Mesenchymal stem cell (in vitro differentiated cells and primary cell): ENCODE measurements around the gene SV2B.

Experiments used
- DNase-seq: peaks from one replicate; pipeline ENCODE4 v3.0.0-alpha.2; 2013
- H2AFZ ChIP-seq: one replicate; pipeline ENCODE4 v1.6.1; 2013; ENCODE audit warnings: low read depth, mild to moderate bottlenecking, control low read depth, inconsistent platforms, low read length, moderate library complexity
- H2AK5ac ChIP-seq: 2 replicates; pipeline ENCODE4 v1.6.1; 2013; ENCODE audit warnings: low read length, moderate library complexity, mild to moderate bottlenecking, inconsistent platforms; ENCODE audit not compliant: severe bottlenecking
- H2BK120ac ChIP-seq: one replicate; pipeline ENCODE4 v1.6.1; 2013; ENCODE audit warnings: low read depth, mild to moderate bottlenecking, inconsistent platforms, low read length, moderate library complexity
- H2BK12ac ChIP-seq, 2 experiments: one replicate each; pipeline ENCODE4 v1.6.1; 2013; ENCODE audit warnings: inconsistent platforms in 2 of 2, low read length in 2 of 2, mild to moderate bottlenecking in 2 of 2, moderate library complexity in 2 of 2, control low read depth in 1 of 2
- H2BK15ac ChIP-seq: one replicate; pipeline ENCODE4 v1.6.1; 2013; ENCODE audit warnings: mild to moderate bottlenecking, low read depth, inconsistent platforms; ENCODE audit not compliant: poor library complexity, severe bottlenecking
- H2BK5ac ChIP-seq: 2 replicates; pipeline ENCODE4 v1.6.1; 2013; ENCODE audit warnings: low read depth, mild to moderate bottlenecking, low read length, control low read depth, inconsistent platforms; ENCODE audit not compliant: poor library complexity, severe bottlenecking
- H3K14ac ChIP-seq, 2 experiments: one replicate each; pipeline ENCODE4 v1.6.1; 2013; ENCODE audit warnings: inconsistent platforms in 2 of 2, low read length in 2 of 2, control low read depth in 1 of 2, mild to moderate bottlenecking in 1 of 2, moderate library complexity in 1 of 2
- H3K18ac ChIP-seq, 2 experiments: one replicate each; pipeline ENCODE4 v1.6.1; 2013; ENCODE audit warnings: inconsistent platforms in 2 of 2, low read length in 2 of 2, control low read depth in 1 of 2, low read depth in 1 of 2, mild to moderate bottlenecking in 1 of 2
- H3K23ac ChIP-seq, 2 experiments: one replicate each; pipeline ENCODE4 v1.6.1; 2013; ENCODE audit warnings: inconsistent platforms in 2 of 2, low read length in 2 of 2, mild to moderate bottlenecking in 2 of 2, moderate library complexity in 2 of 2, control low read depth in 1 of 2
- H3K27ac ChIP-seq: 2 replicates; pipeline ENCODE4 v1.5.1; 2013; ENCODE audit warnings: mild to moderate bottlenecking, moderate library complexity, low read length, control low read depth, inconsistent platforms; ENCODE audit not compliant: poor library complexity, severe bottlenecking
- H3K27me3 ChIP-seq, 2 experiments: 2 replicates each; pipeline versions ENCODE4 v1.6.1 to v1.7.0; 2013; ENCODE audit warnings: low read length in 2 of 2, mild to moderate bottlenecking in 2 of 2, moderate library complexity in 2 of 2, control low read depth in 1 of 2, inconsistent platforms in 1 of 2; ENCODE audit not compliant: control insufficient read depth in 1 of 2, insufficient read depth in 1 of 2
- H3K36me3 ChIP-seq, 2 experiments: 2 replicates each; pipeline versions ENCODE4 v1.6.1 to v1.7.0; 2013; ENCODE audit warnings: low read length in 2 of 2, control low read depth in 1 of 2, inconsistent platforms in 1 of 2, low read depth in 1 of 2, mild to moderate bottlenecking in 1 of 2; ENCODE audit not compliant: insufficient read depth in 2 of 2, control insufficient read depth in 1 of 2
- H3K4ac ChIP-seq, 2 experiments: one replicate each; pipeline ENCODE4 v1.6.1; 2013; ENCODE audit warnings: inconsistent platforms in 2 of 2, low read length in 2 of 2, mild to moderate bottlenecking in 2 of 2, moderate library complexity in 2 of 2, control low read depth in 1 of 2, low read depth in 1 of 2
- H3K4me1 ChIP-seq: 2 replicates; pipeline ENCODE4 v1.6.1; 2013; ENCODE audit warnings: low read depth, low read length, control low read depth; ENCODE audit not compliant: control insufficient read depth, insufficient read depth
- H3K4me2 ChIP-seq: 2 replicates; pipeline ENCODE4 v1.6.1; 2013; ENCODE audit warnings: low read length, mild to moderate bottlenecking, inconsistent platforms; ENCODE audit not compliant: poor library complexity, severe bottlenecking
- H3K4me3 ChIP-seq, 2 experiments: 2 replicates each; pipeline versions ENCODE4 v1.5.1 to v1.7.0; 2013; ENCODE audit warnings: low read length in 2 of 2, mild to moderate bottlenecking in 2 of 2, control low read depth in 1 of 2, low read depth in 1 of 2; ENCODE audit not compliant: insufficient read depth in 1 of 2
- H3K79me1 ChIP-seq: replicated peaks from 2 replicates; pipeline ENCODE4 v1.6.1; 2013; ENCODE audit warnings: mild to moderate bottlenecking, control low read depth, low read length, inconsistent platforms; ENCODE audit not compliant: poor library complexity, severe bottlenecking
- H3K9ac ChIP-seq: 2 replicates; pipeline ENCODE4 v1.7.0; 2013; ENCODE audit warnings: mild to moderate bottlenecking, low read length, moderate library complexity
- H3K9me3 ChIP-seq: 2 replicates; pipeline ENCODE4 v1.7.0; 2013; ENCODE audit warnings: mild to moderate bottlenecking, low read length; ENCODE audit not compliant: control insufficient read depth
- H4K8ac ChIP-seq: one replicate; pipeline ENCODE4 v1.6.1; 2013; ENCODE audit warnings: inconsistent platforms, mild to moderate bottlenecking, low read length, moderate library complexity
- H4K91ac ChIP-seq: one replicate; pipeline ENCODE4 v1.6.1; 2013; ENCODE audit warnings: mild to moderate bottlenecking, low read length, inconsistent platforms
- WGBS: methylation state at CpG from one replicate; pipeline ENCODE4 v1.1.7; 2013; ENCODE audit warnings: mixed read lengths; 5-methylcytosine and 5-hydroxymethylcytosine counted together

The SV2B gene

GRCh38 chr15:91133511-91133910 is 33.5 kb downstream of the SV2B start:
- Histone ChIP-seq H3K27ac (no peak overlapping the region), H3K14ac (no peak overlapping the region), H3K4ac (no peak overlapping the region), H4K8ac (no peak overlapping the region), H3K4me1 (no peaks in the 10 kb centered on the region), H2BK5ac (no peak overlapping the region), H3K4me3 (no peak overlapping the region), H2BK120ac (no peak overlapping the region), H2AK5ac (no peak overlapping the region), H2BK12ac (no peak overlapping the region), H3K9me3 (no peaks in the 10 kb centered on the region), H2AFZ (no peak overlapping the region), H3K36me3 (no peaks in the 10 kb centered on the region), H3K4me2 (no peak overlapping the region), H4K91ac (no peak overlapping the region), H2BK15ac (no peak overlapping the region), H3K79me1 (no peaks in the 10 kb centered on the region), H3K27me3 (no peaks in the 10 kb centered on the region), H3K9ac (no peak overlapping the region), H3K18ac (no peak overlapping the region), H3K23ac (no peak overlapping the region)
- DNase-seq, result no peak
- 72% methylated on average over 6 of the region's 8 CpGs for WGBS

GRCh38 chr15:91135201-91136130 is 35.4 kb downstream of the SV2B start:
- Histone ChIP-seq H3K4ac (no peak overlapping the region), H3K4me3 (no peak overlapping the region), H3K27ac (no peak overlapping the region), H3K18ac (no peak overlapping the region), H3K36me3 (no peaks in the 10 kb centered on the region), H4K8ac (no peak overlapping the region), H3K23ac (no peak overlapping the region), H3K79me1 (no peaks in the 10 kb centered on the region), H4K91ac (no peak overlapping the region), H2AFZ (no peak overlapping the region), H2BK120ac (no peak overlapping the region), H2BK12ac (no peak overlapping the region), H3K9me3 (no peaks in the 10 kb centered on the region), H3K4me2 (no peak overlapping the region), H3K27me3 (no peaks in the 10 kb centered on the region), H2AK5ac (no peak overlapping the region), H3K14ac (no peak overlapping the region), H3K9ac (no peak overlapping the region), H2BK5ac (no peak overlapping the region), H3K4me1 (no peaks in the 10 kb centered on the region), H2BK15ac (no peak overlapping the region)
- DNase-seq, result no peak
- 77% methylated on average over 9 of the region's 10 CpGs for WGBS

GRCh38 chr15:91136386-91136923 is 36.4 kb downstream of the SV2B start:
- no peak overlapping the region for H2AFZ ChIP-seq
- H2BK5ac ChIP-seq, result no peak overlapping the region
- no peak overlapping the region for H3K4me3 ChIP-seq
- no peaks in the 10 kb centered on the region for H3K27me3 ChIP-seq
- H3K9ac ChIP-seq, result no peak overlapping the region
- H3K14ac ChIP-seq, result no peak overlapping the region
- H3K23ac ChIP-seq, result no peak overlapping the region
- no peak overlapping the region for H2BK12ac ChIP-seq
- no peaks in the 10 kb centered on the region for H3K4me1 ChIP-seq
- H2BK120ac ChIP-seq, result no peak overlapping the region
- WGBS, result 71% methylated on average over 9 of the region's 9 CpGs
- no peak overlapping the region for H3K18ac ChIP-seq
- no peak overlapping the region for H2BK15ac ChIP-seq
- no peak overlapping the region for H4K91ac ChIP-seq
- H3K4ac ChIP-seq, result no peak overlapping the region
- no peaks in the 10 kb centered on the region for H3K9me3 ChIP-seq
- H3K36me3 ChIP-seq, result no peaks in the 10 kb centered on the region
- no peak overlapping the region for H2AK5ac ChIP-seq
- no peak overlapping the region for H3K4me2 ChIP-seq
- H4K8ac ChIP-seq, result no peak overlapping the region
- no peak overlapping the region for H3K27ac ChIP-seq
- no peak for DNase-seq
- no peaks in the 10 kb centered on the region for H3K79me1 ChIP-seq

GRCh38 chr15:91140601-91141000 is 40.5 kb downstream of the SV2B start:
- Histone ChIP-seq H3K18ac (no peak overlapping the region), H3K4me1 (no peaks in the 10 kb centered on the region), H2AK5ac (no peak overlapping the region), H3K27ac (no peak overlapping the region), H2BK15ac (no peak overlapping the region), H2AFZ (no peak overlapping the region), H3K4ac (no peak overlapping the region), H3K36me3 (no peaks in the 10 kb centered on the region), H2BK12ac (no peak overlapping the region), H3K9ac (no peak overlapping the region), H2BK120ac (no peak overlapping the region), H2BK5ac (no peak overlapping the region), H4K8ac (no peak overlapping the region), H3K23ac (no peak overlapping the region), H3K4me2 (no peak overlapping the region), H3K79me1 (no peaks in the 10 kb centered on the region), H3K9me3 (no peaks in the 10 kb centered on the region), H4K91ac (no peak overlapping the region), H3K14ac (no peak overlapping the region), H3K4me3 (no peak overlapping the region), H3K27me3 (no peaks in the 10 kb centered on the region)
- no peak for DNase-seq
- WGBS, result 64% methylated on average over 1 of the region's 1 CpG
